HG03457 (cell line): ENCODE data around the gene RNF183.

Experiments
- ATAC-seq: cut with Tn5 transposase; IDR thresholded peaks from one replicate; pipeline ENCODE4 v1.9.1; 2021; ENCODE audit warnings: moderate number of reproducible peaks; ENCODE audit not compliant: unreplicated experiment

RNF183 gene, protein sequence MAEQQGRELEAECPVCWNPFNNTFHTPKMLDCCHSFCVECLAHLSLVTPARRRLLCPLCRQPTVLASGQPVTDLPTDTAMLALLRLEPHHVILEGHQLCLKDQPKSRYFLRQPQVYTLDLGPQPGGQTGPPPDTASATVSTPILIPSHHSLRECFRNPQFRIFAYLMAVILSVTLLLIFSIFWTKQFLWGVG

DNA sequence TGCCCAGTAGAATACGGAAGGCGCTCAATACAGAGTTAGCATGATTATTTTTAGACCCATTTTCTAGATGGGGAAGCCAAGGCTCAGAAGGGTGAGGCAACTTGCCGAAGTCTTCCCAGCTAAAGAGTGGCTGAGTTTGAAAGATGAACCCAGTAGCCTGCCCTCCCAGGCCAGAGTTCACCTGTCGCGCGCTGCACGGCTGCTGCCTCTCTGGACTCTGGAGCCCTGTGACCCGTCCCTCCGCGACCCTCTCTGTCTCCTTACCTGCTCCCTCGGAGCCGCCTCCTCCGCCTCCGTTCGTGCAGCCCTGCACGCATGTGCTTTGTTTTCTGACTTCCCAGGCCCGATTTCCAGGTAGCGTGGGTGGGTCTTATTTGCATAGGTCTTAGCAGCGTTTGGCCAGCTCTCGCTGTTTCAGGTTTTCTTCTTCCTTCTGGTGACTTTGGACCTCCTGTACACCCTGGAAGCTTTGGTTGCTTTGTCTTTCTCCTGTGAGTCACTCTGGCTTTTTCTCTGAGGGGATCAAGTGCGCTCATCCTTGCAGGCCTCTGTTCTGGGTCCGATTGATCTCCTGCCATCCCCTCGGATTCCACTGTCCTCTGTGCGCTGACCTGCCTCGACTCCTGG is at the start of gene RNF183:
Gene RNF183 (minus strand): TSS at position 585 of the 627 bp plus-strand sequence. CDS start 5,192 bp downstream, outside the sequence.
- ATAC-seq = no peak

DNA sequence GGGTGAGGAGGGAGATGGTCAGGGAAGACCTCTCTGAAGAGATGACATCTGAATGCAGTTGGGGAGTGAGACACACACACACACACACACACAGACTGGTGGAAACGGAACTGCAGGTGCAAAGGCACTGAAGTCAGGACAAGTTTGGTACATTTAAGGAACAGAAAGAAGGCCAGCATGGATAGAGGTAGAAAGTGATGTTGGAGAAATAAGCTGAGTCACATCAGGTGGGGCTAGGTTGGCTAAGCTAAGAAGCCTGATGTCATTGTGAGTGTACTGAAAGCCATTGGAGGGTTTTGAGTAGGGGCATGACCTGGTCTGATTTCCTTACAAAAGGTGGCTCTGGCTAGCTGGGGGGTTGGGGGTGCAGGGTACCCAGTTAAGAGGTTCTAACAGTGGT is 49.2 kb upstream of the RNF183 start:
- no peak for ATAC-seq

DNA sequence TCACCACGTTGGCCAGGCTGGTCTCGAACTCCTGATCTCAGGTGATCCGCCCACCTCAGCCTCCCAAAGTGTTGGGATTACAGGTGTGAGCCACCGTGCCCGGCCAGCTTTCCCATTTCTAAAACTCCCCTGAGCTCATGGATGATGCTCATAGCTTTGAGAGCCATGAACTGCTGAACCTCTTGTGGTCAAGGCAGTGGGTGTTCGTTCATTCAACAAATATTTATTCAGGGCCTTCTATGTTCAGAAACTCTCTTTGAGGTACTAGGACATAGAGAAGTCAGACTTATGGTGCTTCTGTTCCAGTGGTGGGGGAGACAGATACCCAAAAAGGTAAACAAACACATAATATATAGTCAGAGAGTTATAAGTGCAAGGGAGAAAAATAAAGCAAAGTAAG is 48.8 kb upstream of the RNF183 start:
- no peak for ATAC-seq

DNA sequence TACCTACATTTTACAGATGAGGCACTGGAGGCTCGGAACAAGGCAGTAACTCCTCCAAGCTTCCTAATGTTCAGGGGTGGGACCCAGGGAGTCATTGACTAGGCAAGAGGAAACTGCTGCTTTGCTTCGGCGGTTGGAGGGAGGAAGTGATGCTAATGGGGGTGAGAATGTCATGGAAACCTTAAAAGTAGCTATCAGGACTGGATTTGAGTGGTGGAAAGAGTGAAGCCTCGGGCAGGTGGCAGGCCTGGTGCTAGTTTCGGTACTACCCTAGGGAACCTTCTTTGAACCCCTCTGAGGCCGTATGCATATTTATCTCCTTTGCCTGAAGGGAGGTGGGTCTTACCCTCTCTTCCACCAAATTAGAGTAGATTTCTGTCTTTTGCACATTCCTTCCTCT is 47.8 kb upstream of the RNF183 start:
- no peak for ATAC-seq

DNA sequence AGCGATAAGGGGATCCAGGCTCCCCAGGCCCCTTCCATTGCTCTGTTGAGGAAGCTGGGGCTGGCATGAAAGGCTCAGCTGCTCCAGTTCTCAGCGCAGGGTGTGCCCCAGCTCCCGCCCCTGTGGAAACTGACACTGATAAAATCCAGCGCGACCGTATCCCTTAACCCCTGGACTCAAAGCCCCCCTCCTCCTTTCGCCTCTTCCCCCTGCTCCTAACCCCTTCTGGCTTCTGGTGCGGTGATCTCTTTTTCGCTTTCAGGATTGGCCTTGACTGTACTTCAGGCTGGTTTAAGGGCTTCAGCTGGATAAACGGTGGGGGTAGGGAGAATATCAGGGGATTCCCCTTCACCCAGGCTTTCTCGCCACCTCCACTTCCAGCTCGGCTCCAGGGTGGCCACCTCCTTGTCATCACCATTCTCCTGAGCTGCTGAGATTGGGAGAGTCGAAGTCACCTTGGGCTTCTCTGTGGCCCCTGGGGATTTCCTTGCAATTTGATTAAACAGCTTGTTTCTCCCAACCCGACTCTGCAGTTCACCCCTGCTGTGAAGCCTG is 47.0 kb upstream of the RNF183 start:
- ATAC-seq = no peak

DNA sequence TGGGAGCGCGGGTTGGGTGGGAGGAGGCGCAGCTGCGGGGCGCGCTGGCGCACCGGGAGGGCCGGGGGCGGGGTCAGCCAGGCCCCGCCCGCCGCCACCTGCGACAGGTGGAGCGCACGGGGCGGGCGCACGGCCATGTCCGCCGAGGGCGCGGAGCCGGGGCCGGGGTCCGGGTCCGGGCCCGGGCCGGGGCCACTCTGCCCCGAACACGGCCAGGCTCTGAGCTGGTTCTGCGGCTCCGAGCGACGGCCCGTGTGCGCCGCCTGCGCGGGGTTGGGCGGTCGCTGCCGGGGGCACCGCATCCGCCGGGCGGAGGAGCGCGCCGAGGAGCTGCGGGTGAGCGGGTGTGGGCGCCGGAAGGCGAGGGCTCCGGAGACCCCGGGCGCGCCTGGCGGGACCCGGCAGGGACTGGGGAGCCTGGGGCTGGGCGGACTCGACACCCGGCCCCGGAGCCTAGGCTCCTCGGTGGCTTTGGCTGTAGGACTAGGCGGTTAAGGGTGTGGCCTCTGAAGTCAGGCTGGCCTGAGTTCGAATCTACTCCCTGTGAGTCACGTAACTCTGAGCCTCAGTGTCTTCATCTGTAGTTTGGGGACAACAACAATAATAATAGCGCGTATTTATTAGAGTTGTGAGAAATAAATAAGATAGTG is 46.4 kb upstream of the RNF183 start, which contains the start of gene BSPRY:
Gene BSPRY (plus strand): TSS at position 97 of the 650 bp plus-strand sequence. CDS start 39 bp downstream, at position 136.
- no peak for ATAC-seq

DNA sequence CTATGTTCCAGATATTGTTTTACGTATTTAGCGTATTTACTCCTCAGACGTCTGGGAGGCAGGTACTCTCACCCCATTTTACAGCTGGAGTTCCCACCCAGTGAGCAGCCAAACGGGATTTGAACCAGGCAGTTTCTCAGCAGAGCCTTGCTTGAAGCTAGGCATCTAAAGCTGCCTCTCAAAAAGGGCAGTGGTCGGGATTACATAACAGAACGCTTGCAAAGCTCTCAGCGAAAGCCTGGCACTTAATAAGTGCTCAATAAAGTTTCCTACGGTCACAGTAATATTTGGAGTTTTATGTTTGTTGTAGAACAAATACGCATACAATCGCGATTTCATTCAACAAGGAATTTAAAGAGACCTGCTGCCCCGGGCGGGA is 45.9 kb upstream of the RNF183 start:
- no peak for ATAC-seq

DNA sequence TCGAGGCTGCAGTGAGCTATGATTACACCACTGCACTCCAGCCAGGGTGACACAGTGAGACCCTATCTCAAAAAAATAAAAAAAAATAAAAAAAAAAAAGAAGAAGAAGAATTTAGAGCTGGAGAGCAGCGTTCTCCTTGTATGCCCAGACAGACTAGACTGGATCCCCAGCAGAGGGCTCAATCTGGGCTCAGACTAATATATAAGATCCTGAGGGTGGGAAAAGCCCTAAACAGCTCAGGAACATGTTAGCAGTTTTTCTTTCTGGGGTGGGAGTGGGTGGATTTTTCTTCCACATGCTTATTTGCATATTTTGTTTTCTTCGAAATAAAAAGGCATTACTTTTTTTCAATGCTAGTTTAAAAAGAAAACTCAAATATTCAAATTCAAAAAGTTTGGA is 45.3 kb upstream of the RNF183 start:
- ATAC-seq = no peak

DNA sequence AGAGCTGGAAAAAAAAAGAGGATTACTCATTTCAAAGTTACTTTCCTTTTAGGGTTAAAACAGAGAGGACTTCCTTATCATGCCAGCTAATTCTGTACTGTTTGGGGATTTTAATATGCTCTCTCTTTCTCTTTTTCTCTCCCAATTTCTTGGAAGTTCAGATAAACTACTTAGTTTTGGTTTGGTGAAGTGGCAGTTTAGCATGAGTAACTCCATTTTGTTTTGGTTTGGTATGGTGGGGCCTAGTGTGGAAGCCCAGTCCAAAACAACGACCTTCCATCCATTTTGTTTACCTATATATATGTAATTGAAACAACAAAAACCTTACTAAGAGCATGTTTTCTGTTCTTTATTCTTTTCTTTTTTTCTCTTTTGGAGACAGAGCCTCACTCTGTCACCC is 42.5 kb upstream of the RNF183 start:
- no peak for ATAC-seq

DNA sequence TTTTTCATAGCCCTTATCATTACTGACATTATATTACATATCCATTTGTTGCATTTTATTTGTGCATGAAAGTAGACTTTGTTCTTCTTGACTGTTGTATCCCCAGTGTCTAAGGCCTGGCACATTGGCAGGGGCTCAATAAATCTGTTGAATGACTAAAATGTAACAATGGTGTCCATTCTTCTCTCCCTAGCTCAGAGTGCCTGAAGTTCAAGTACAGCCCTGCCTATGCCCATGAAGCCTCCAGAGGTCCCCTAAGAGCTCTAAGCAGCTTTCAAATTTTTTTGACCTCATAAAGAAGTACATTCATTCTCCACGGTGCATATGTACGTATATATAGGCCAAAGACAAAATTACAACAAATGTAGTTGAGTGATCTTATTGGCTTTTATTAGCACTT is 42.0 kb upstream of the RNF183 start:
- ATAC-seq = no peak

DNA sequence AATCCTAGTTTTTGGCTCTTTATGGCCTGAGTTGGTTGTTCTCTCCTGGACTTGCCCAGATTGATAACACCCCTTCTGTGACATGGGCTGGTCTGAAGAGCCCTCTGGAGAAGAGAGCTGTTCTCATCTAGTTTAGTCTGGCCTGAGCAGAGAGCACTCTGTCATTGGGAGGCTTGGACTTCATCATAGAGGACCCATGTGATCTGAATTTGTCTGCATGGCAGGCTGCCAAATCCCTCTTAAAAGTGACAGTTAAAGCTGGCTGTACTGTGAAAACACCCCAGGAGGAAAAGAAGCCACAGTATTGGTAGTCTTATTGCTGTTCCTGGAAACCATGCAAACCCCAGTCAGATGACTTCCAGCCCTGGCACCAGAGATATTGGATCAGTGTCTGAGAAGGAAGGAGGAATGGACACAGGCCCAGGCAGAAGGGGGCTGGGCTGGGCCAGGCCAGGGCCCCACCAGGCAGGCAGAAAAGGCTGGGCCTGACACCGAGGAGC is 40.6 kb upstream of the RNF183 start:
- no peak for ATAC-seq

DNA sequence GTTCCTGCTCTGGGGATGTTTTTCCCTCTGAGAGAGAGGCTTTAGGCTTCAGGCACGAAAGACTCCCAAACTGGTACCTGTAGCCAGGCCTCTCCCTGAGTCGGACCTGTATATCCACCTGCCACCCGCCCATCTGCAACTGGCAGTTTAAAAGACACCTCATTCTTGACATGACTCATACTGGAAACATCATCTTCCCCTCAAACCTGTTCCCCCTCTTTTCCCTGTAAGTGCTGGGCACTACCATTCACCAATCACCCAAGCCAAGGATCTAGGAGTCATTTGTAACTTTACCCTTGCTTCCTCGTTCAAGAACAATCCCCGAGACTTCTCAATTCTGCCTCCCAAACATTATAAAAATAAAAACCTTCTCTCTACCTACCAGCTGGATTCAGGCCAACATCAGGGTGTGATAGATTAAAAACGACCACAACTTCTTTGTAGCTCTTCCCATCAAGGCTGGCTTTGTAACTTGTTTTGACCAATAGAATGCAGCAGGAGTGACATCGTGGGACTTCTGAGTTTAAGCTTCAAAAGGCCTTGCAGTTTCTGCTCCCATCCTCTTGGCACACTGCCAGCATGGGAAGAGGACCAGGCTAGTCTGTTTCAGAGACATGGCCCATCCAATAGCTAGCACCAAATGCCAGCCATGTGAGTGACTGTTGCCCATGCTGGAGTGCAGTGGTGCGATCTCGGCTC is 38.7 kb upstream of the RNF183 start:
- no peak for ATAC-seq

DNA sequence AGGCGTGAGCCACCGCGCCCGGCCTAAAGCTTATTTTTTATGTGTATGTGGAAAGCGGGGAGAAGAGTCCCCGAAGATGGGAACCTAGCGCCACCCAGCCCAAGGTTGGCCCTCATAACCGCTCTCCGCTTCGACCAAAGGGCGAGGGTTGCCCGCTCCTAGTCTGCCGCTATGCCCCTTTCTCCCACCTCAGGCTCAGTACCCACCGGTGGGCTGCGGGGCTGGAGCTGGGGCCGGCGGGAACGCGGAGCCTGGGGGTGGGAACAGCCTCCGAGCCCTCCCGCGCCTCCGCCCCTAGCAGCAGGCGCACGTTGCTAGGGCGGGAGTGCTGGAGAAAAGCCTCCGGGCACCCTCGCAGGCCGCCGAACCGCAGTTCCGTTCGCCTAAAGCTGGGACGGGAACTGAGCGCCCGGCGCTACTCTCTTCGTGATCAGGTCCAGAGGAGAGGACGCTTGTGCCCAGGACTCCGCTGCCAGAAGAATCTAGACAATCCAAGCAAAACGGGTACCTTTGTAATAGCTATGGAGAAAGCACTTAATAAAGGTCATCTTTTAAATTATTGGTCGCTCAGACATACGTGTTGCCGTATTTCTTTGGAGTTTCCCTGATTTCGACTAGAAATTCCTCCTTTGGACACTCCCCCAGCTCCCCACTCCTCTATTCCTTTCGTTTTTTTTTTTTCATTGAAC is 37.0 kb upstream of the RNF183 start, which contains the start of gene WDR31:
Gene WDR31 (minus strand): TSS at position 265 of the 689 bp plus-strand sequence. CDS start 8,253 bp downstream, outside the sequence.
- ATAC-seq = peak; percentile 97

DNA sequence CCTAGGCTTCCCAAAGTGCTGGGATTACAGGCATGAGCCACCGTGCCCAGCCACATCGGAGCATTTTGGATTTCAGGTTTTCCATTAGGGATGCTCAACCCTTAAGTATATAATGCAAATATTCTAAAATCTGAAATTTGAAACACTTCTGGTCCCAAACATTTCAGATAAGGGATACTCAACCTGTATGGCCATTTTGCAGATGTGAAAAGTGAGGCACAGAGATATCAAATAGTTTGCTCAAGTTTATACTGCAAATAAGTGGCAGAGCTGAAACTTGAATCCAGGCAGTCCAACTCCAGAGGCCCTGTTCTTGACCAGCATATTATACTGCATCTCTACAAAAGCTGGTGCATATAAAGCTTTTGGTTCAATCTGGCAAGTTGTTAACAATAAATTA is 34.5 kb upstream of the RNF183 start:
- no peak for ATAC-seq

DNA sequence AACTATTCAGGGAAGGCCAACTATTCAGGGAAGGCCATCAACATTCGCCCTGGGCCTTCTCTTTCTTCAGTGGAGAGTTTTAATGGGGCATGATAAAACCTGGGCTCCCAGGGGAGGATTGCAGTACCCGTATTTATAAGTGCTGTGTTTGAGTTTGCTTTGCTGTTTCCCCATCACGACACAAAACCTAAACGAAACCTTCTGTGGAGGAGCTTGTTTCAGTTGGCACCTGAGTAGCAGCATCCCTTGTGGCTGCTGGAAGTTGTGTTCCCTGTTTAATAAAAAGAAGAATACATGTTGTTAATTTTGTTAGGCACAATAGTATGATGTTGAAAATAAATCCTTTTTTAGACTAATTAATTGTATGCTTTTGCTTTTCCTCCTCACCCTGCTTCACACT is 28.6 kb upstream of the RNF183 start:
- ATAC-seq = no peak

DNA sequence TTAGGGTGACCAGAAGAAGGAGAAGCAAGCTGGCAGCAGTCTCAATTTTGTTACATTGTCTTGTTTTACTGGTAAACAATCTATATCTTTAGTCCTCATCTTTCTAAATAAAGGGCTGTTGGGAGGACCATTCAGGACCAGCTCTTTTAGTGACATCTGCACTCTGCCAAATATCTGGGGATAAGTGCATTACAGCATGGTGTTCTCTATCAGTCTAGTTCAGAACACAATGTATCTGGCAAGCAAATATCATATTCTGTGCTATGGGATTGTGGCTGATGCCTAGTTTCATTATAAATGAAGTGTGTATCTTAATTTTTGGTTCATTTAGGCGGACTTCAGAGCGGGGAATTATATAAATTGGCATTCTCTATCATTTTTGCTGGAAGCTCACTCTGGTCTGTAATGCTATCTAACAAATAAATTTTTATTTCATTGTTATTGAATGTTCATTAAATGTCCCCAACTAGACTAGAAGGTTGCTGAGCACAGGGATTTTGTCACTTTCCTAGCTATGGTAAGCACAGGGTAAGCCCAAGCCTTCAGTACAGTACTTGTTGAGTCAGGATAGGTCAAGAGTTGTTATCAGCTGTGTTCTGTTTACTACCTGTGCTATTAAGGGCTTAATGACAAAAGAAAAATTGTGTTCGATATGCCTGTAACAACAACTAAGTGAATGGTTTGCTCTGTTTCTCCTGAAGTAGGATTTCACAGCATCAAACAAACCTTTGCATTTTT is 25.0 kb upstream of the RNF183 start:
- no peak for ATAC-seq

DNA sequence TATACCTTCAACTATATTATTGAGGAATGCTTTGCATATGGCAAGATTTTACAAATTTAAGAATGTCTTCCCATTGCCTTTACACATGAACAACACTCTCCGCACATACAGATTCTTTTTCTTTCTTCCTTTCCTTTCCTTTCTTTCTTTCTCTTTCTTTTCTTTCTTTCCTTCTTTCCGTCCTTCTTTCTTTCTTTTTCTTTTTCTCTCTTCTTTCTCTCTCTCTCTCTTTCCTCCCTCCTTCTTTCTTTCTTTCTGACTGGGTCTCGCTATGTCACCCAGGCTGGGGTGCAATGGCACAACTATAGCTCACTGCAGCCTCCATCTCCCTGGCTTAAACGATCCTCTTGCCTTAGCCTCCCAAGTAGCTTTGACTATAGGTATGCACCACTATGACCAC is 23.1 kb upstream of the RNF183 start:
- no peak for ATAC-seq

DNA sequence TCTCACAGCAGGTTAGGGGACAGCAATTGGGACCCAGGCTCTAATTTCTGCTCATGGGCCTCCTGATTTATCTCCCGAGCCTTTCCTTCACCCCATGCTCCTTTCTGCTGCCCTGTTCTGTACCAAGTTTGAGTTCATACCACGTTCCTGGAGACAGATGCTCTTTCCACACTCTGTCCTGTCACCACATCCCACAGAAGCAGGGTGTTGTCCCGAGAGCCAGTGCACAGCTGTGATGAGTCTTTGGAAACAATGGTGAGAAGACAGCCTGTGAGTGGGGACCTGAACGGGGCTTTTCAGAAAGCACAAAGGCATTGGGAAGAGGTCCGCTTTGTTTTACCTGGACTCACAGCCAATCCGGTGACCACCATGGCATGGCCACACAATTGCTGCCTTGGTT is 19.5 kb upstream of the RNF183 start:
- no peak for ATAC-seq

DNA sequence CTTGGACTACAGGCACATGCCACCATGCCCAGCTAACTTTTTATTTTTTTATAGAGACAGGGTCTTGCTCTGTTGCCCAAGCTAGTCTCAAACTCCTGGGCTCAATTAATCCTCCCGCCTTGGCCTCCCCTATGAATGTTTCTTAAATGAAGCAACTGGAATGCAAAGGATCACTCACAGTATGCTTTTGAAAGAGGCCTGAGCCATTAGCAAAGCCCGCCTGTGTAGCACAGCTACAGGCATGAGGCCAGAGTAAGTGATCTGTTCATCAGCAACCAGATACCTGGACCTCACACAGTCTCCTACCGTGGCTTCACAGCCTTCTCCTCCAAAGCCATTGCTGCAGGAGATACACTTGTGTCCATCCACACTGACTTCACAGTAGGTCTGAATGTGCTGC is 16.9 kb upstream of the RNF183 start:
- ATAC-seq = no peak

DNA sequence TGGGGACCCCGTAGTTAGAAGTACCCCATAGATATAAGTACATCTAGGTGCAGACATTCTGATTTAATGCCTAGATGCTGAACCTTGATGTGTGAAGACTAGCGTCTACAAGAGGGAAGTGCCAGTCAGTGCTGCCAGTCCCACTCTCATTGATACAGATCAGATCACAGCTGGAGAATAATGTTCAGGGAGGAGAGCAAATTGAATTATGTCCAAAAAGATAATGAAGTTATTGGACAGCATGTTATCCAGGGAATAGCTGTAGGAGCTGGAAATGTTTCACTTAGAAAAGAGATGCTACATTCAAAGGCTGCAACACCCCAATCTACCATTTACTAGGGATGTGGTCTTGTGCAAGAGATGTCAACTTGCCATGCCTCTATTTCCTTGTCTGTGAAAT is 15.9 kb upstream of the RNF183 start:
- no peak for ATAC-seq
